HepG2 (cell line): ENCODE measurements around the gene MTA1. TPM values are rescaled to one million over a fixed set of nuclear protein-coding genes. Genes with fewer than 3 reads are reported as not detected.
A peak's percentile ranks its signal among the peaks of the same experiment; 100 is the strongest.

Experiments
- ADNP ChIP-seq: sonication (generic); formaldehyde crosslinking; IDR thresholded peaks from 2 replicates; pipeline ENCODE4 v1.4.0; 2020; ENCODE audit warnings: missing genetic modification reagents
- ATF1 ChIP-seq: IDR thresholded peaks from 2 replicates; pipeline ENCODE4 v1.6.1; 2016; ENCODE audit warnings: mild to moderate bottlenecking, control low read depth
- FOXA3 ChIP-seq: IDR thresholded peaks from 2 replicates; pipeline ENCODE4 v1.6.1; 2016; ENCODE audit warnings: missing genetic modification reagents, missing compliant biosample characterization
- GTF2F1 ChIP-seq: fragments of 150-350 bp; IDR thresholded peaks from 2 replicates; pipeline ENCODE4 v1.6.1; 2014; ENCODE audit warnings: low read length
- HOXA9 ChIP-seq: sonication (generic); formaldehyde crosslinking; IDR thresholded peaks from 2 replicates; pipeline ENCODE4 v1.8.1; 2022; ENCODE audit warnings: missing genetic modification reagents, mild to moderate bottlenecking, moderate library complexity, borderline replicate concordance
- LCORL ChIP-seq, 2 experiments: fragments of 450-650 bp in 1 of 2; sonication (generic) in 1 of 2; formaldehyde crosslinking in 1 of 2; IDR thresholded peaks; 2 replicates each; pipeline versions ENCODE4 v1.5.0 to v1.6.1; 2017 to 2020; ENCODE audit warnings: antibody characterized with exemption in 1 of 2, missing genetic modification reagents in 1 of 2
- MED13 ChIP-seq: sonication (generic); formaldehyde crosslinking; IDR thresholded peaks from 2 replicates; pipeline ENCODE4 v1.5.0; 2020; ENCODE audit warnings: missing genetic modification reagents
- NR2C2 ChIP-seq: sonication (generic); formaldehyde crosslinking; IDR thresholded peaks from 2 replicates; pipeline ENCODE4 v1.4.0; 2020; ENCODE audit warnings: missing genetic modification reagents, mild to moderate bottlenecking, moderate library complexity, borderline replicate concordance
- RBM39 ChIP-seq: fragments of 200-400 bp; formaldehyde crosslinking; IDR thresholded peaks from one replicate; pipeline ENCODE4 v1.6.1; 2018; ENCODE audit warnings: antibody characterized with exemption, mild to moderate bottlenecking, low read depth, low read length; ENCODE audit not compliant: poor library complexity, severe bottlenecking
- SPEN ChIP-seq: sonication (generic); formaldehyde crosslinking; IDR thresholded peaks from 2 replicates; pipeline ENCODE4 v1.5.1; 2020; ENCODE audit warnings: low read depth, mild to moderate bottlenecking, missing genetic modification reagents
- ZNF3 ChIP-seq: IDR thresholded peaks from 2 replicates; pipeline ENCODE4 v1.7.0; 2017; ENCODE audit warnings: inconsistent platforms
- ZNF446 ChIP-seq: sonication (generic); formaldehyde crosslinking; IDR thresholded peaks from 2 replicates; pipeline ENCODE4 v1.5.0; 2020; ENCODE audit warnings: mild to moderate bottlenecking, missing genetic modification reagents
- ZNF792 ChIP-seq: IDR thresholded peaks from 2 replicates; pipeline ENCODE4 v1.6.1; 2016
- ZSCAN30 ChIP-seq: sonication (generic); formaldehyde crosslinking; IDR thresholded peaks from 2 replicates; pipeline ENCODE4 v1.5.0; 2020; ENCODE audit warnings: mild to moderate bottlenecking, missing genetic modification reagents
- polyA plus RNA-seq, 8 experiments: library from polyadenylated mRNA; depleted of rRNA in 3 of 8; stranded (reverse) in 7 of 8; unstranded in 1 of 8; fragments of >200 nt; fragmentation: Illumina TruSeq in 4 of 8; extraction: Trizol in 4 of 8; gene quantifications; 2 replicates each; pipeline versions ENCODE4 v1.2.1 to v1.2.3, GENCODE V29; 2011 to 2016; ENCODE audit warnings: low read depth in 4 of 8, missing spikeins in 1 of 8, mixed read lengths in 1 of 8; ENCODE audit not compliant: insufficient read depth in 1 of 8
- total RNA-seq, 5 experiments: library from RNA; depleted of rRNA; stranded (reverse); fragments of >200 nt; fragmentation: Illumina TruSeq; extraction: Trizol; gene quantifications; 2 replicates each; pipeline ENCODE4 v1.2.3, GENCODE V29; 2016; ENCODE audit warnings: low read depth in 1 of 5
- TF ChIP-seq, protein P1 (sequence below): sonication (generic); formaldehyde crosslinking; IDR thresholded peaks from 2 replicates; pipeline ENCODE4 v1.9.0; 2021; ENCODE audit warnings: missing genetic modification reagents, borderline replicate concordance
- TF ChIP-seq, protein P2 (sequence below): sonication (generic); formaldehyde crosslinking; IDR thresholded peaks from 2 replicates; pipeline ENCODE4 v1.4.0; 2020; ENCODE audit warnings: missing genetic modification reagents
- TF ChIP-seq, protein P3 (sequence below): sonication (generic); formaldehyde crosslinking; IDR thresholded peaks from 2 replicates; pipeline ENCODE4 v1.8.1; 2023; ENCODE audit warnings: missing genetic modification reagents, inconsistent platforms, borderline replicate concordance
- TF ChIP-seq, protein P4 (sequence below): sonication (generic); formaldehyde crosslinking; IDR thresholded peaks from 2 replicates; pipeline ENCODE4 v1.5.0; 2020; ENCODE audit warnings: missing genetic modification reagents
- TF ChIP-seq, protein P5 (sequence below): IDR thresholded peaks from 2 replicates; pipeline ENCODE4 v1.6.1; 2018; ENCODE audit warnings: missing genetic modification reagents
- TF ChIP-seq, protein P6 (sequence below): sonication (generic); formaldehyde crosslinking; IDR thresholded peaks from 2 replicates; pipeline ENCODE4 v1.4.0; 2020; ENCODE audit warnings: missing genetic modification reagents, borderline replicate concordance

Gene MTA1
- total and polyA plus RNA-seq, 2 of the 13 experiments (the other 11 are each of a cell fraction or from before 2014, with no cell fraction given), result 35.2 to 85.8 TPM

DNA sequence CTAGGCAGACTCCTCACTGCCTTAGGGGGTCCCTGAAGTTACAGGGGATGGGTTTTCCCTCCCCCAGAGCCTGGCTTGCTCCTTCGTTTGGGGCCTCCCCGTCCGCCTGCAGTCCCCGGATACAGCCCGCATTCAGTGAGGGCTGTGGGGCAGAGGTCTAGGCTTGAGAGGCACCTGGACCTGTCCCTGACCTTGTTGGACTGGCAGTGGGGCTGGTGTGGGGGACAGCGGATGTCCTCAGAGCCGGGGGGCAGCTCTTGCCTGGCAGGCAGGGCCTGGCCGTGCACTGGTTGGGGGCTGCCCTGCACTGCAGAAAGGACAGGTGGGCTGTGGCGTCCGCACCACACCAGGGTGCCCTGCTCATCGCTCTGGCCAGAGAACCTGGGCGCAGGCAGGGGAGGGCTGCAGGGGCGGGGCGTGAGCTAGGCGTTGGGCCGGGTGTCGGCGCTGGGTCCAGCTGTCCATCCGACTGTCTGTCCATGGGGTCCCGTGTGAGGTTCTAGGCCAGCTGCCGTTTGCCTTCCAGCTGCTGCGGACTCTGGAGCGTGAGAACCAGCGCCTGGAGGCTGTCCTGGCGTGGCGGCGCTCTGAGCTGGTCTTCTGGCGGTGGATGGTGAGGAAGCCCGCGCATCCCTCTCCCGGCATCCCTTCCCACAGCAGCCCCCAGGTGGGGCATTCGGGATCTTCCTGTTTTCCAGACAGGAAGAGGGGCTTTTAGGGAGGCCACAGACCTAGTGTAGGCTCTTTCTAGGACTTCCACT is 77.4 kb downstream of the MTA1 start (continued):
- TF ChIP-seq, protein P1, sequence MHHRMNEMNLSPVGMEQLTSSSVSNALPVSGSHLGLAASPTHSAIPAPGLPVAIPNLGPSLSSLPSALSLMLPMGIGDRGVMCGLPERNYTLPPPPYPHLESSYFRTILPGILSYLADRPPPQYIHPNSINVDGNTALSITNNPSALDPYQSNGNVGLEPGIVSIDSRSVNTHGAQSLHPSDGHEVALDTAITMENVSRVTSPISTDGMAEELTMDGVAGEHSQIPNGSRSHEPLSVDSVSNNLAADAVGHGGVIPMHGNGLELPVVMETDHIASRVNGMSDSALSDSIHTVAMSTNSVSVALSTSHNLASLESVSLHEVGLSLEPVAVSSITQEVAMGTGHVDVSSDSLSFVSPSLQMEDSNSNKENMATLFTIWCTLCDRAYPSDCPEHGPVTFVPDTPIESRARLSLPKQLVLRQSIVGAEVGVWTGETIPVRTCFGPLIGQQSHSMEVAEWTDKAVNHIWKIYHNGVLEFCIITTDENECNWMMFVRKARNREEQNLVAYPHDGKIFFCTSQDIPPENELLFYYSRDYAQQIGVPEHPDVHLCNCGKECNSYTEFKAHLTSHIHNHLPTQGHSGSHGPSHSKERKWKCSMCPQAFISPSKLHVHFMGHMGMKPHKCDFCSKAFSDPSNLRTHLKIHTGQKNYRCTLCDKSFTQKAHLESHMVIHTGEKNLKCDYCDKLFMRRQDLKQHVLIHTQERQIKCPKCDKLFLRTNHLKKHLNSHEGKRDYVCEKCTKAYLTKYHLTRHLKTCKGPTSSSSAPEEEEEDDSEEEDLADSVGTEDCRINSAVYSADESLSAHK (CRISPR knock-in tag), result no peak
- TF ChIP-seq, protein P2, sequence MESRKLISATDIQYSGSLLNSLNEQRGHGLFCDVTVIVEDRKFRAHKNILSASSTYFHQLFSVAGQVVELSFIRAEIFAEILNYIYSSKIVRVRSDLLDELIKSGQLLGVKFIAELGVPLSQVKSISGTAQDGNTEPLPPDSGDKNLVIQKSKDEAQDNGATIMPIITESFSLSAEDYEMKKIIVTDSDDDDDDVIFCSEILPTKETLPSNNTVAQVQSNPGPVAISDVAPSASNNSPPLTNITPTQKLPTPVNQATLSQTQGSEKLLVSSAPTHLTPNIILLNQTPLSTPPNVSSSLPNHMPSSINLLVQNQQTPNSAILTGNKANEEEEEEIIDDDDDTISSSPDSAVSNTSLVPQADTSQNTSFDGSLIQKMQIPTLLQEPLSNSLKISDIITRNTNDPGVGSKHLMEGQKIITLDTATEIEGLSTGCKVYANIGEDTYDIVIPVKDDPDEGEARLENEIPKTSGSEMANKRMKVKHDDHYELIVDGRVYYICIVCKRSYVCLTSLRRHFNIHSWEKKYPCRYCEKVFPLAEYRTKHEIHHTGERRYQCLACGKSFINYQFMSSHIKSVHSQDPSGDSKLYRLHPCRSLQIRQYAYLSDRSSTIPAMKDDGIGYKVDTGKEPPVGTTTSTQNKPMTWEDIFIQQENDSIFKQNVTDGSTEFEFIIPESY (CRISPR knock-in tag), result peak; percentile 77
- TF ChIP-seq ZNF792 (CRISPR knock-in tag) (no peak), ATF1 (CRISPR knock-in tag) (no peak), NR2C2 (no peak), GTF2F1 (no peak), SPEN (CRISPR knock-in tag) (0 out of 2 replicates have a peak, but pooled peaks have one; percentile 10), FOXA3 (CRISPR knock-in tag) (no peak), ZNF3 (no peak), ZNF446 (CRISPR knock-in tag) (peak; percentile 73; the same call in 1 of the 2 replicates), LCORL (IDR thresholded peaks at IDR 0.05) (no peak), LCORL (CRISPR knock-in tag; IDR thresholded peaks at IDR 0.05) (no peak; the same call in 1 of the 2 replicates), HOXA9 (no peak), RBM39 (no peak), ADNP (CRISPR knock-in tag) (no peak), ZSCAN30 (CRISPR knock-in tag) (no peak), MED13 (CRISPR knock-in tag) (no peak; the same call in 1 of the 2 replicates)
- TF ChIP-seq, protein P3, sequence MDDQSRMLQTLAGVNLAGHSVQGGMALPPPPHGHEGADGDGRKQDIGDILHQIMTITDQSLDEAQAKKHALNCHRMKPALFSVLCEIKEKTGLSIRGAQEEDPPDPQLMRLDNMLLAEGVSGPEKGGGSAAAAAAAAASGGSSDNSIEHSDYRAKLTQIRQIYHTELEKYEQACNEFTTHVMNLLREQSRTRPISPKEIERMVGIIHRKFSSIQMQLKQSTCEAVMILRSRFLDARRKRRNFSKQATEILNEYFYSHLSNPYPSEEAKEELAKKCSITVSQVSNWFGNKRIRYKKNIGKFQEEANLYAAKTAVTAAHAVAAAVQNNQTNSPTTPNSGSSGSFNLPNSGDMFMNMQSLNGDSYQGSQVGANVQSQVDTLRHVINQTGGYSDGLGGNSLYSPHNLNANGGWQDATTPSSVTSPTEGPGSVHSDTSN, result no peak
- TF ChIP-seq, protein P4, sequence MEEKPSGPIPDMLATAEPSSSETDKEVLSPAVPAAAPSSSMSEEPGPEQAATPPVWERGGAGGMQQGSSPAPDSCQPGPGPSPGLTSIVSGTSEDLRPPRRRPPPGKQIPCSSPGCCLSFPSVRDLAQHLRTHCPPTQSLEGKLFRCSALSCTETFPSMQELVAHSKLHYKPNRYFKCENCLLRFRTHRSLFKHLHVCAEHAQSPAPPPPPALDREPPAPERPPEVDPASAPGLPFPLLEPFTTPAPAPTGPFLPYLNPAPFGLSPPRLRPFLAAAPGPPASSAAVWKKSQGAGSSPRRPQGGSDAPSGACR, result no peak; the same call in 1 of the 2 replicates
- TF ChIP-seq, protein P5, sequence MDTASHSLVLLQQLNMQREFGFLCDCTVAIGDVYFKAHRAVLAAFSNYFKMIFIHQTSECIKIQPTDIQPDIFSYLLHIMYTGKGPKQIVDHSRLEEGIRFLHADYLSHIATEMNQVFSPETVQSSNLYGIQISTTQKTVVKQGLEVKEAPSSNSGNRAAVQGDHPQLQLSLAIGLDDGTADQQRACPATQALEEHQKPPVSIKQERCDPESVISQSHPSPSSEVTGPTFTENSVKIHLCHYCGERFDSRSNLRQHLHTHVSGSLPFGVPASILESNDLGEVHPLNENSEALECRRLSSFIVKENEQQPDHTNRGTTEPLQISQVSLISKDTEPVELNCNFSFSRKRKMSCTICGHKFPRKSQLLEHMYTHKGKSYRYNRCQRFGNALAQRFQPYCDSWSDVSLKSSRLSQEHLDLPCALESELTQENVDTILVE, result no peak
- TF ChIP-seq, protein P6, sequence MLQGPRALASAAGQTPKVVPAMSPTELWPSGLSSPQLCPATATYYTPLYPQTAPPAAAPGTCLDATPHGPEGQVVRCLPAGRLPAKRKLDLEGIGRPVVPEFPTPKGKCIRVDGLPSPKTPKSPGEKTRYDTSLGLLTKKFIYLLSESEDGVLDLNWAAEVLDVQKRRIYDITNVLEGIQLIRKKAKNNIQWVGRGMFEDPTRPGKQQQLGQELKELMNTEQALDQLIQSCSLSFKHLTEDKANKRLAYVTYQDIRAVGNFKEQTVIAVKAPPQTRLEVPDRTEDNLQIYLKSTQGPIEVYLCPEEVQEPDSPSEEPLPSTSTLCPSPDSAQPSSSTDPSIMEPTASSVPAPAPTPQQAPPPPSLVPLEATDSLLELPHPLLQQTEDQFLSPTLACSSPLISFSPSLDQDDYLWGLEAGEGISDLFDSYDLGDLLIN (CRISPR knock-in tag), result no peak
